Astrocyte (in vitro differentiated cells and primary cell): ENCODE measurements around the gene CDC42BPA. TPM values are rescaled to one million over a fixed set of nuclear protein-coding genes. Genes with fewer than 3 reads are reported as not detected.

Source experiments
- DNase-seq: peaks from one replicate; pipeline ENCODE4 v3.0.0-alpha.2; 2010; ENCODE audit warnings: low read depth
- FAIRE-seq: peaks from 2 replicates; lab custom pipeline; 2011; peaks lifted over from hg19 to GRCh38; lab: Jason Lieb, UNC
- H2AFZ ChIP-seq: 2 replicates; pipeline ENCODE4 v1.6.0; 2012; ENCODE audit warnings: low read depth, low read length, inconsistent platforms
- H3K27ac ChIP-seq: 2 replicates; pipeline ENCODE4 v1.5.1; 2011; ENCODE audit warnings: low read depth, low read length, inconsistent platforms
- H3K27me3 ChIP-seq: 2 replicates; pipeline ENCODE4 v1.6.0; 2011; ENCODE audit warnings: low read length, inconsistent platforms; ENCODE audit not compliant: insufficient read depth
- H3K36me3 ChIP-seq: 2 replicates; pipeline ENCODE4 v1.5.1; 2011; ENCODE audit warnings: low read length, inconsistent platforms; ENCODE audit not compliant: insufficient read depth
- H3K4me1 ChIP-seq: 2 replicates; pipeline ENCODE4 v1.5.1; 2011; ENCODE audit warnings: low read length, inconsistent platforms; ENCODE audit not compliant: insufficient read depth
- H3K4me2 ChIP-seq: 2 replicates; pipeline ENCODE4 v1.6.0; 2012; ENCODE audit warnings: low read length, inconsistent platforms
- H3K4me3 ChIP-seq: 2 replicates; pipeline ENCODE4 v1.5.1; 2011; ENCODE audit warnings: low read depth, mild to moderate bottlenecking, low read length, inconsistent platforms; ENCODE audit not compliant: insufficient read depth
- H3K79me2 ChIP-seq: 2 replicates; pipeline ENCODE4 v1.6.0; 2012; ENCODE audit warnings: mild to moderate bottlenecking, low read length, inconsistent platforms; ENCODE audit not compliant: insufficient read depth
- H3K9ac ChIP-seq: 2 replicates; pipeline ENCODE4 v1.6.0; 2012; ENCODE audit warnings: mild to moderate bottlenecking, low read length, inconsistent platforms
- H3K9me3 ChIP-seq: 2 replicates; pipeline ENCODE4 v1.5.1; 2012; ENCODE audit warnings: low read depth, mild to moderate bottlenecking, low read length, inconsistent platforms; ENCODE audit not compliant: insufficient read depth
- H4K20me1 ChIP-seq: 2 replicates; pipeline ENCODE4 v1.6.0; 2012; ENCODE audit warnings: low read length, inconsistent platforms; ENCODE audit not compliant: insufficient read depth
- H3K27ac Mint-ChIP-seq: one replicate; pipeline ENCODE4 v1.8.0; 2021; ENCODE audit warnings: mild to moderate bottlenecking, mixed read lengths; ENCODE audit not compliant: unreplicated experiment
- H3K27me3 Mint-ChIP-seq: one replicate; pipeline ENCODE4 v1.8.0; 2021; ENCODE audit warnings: low read depth, mixed read lengths; ENCODE audit not compliant: unreplicated experiment
- H3K36me3 Mint-ChIP-seq: one replicate; pipeline ENCODE4 v1.8.0; 2021; ENCODE audit warnings: low read depth, mixed read lengths; ENCODE audit not compliant: unreplicated experiment
- H3K4me1 Mint-ChIP-seq: one replicate; pipeline ENCODE4 v1.8.0; 2021; ENCODE audit warnings: low read depth, mixed read lengths; ENCODE audit not compliant: unreplicated experiment
- H3K4me3 Mint-ChIP-seq: one replicate; pipeline ENCODE4 v1.8.0; 2021; ENCODE audit warnings: mild to moderate bottlenecking, moderate library complexity, mixed read lengths; ENCODE audit not compliant: unreplicated experiment
- H3K9me3 Mint-ChIP-seq: one replicate; pipeline ENCODE4 v1.8.0; 2021; ENCODE audit warnings: mild to moderate bottlenecking, mixed read lengths; ENCODE audit not compliant: unreplicated experiment
- CTCF ChIP-seq: IDR thresholded peaks from 2 replicates; pipeline ENCODE4 v1.5.1; 2011; ENCODE audit warnings: low read depth, mild to moderate bottlenecking, inconsistent platforms, low read length, moderate library complexity; ENCODE audit not compliant: insufficient read depth
- EZH2 ChIP-seq: IDR thresholded peaks from 2 replicates; pipeline ENCODE4 v1.6.1; 2012; ENCODE audit warnings: mild to moderate bottlenecking, low read length, inconsistent platforms; ENCODE audit not compliant: insufficient read depth
- total RNA-seq: library from RNA; stranded (reverse); gene quantifications from 2 replicates; pipeline ENCODE4 v1.2.1, GENCODE V29; 2021

CDC42BPA gene
- total RNA-seq, 1 donor from 2014 or later: 34.5 TPM

GRCh38 chr1:227255086-227255732 is 63.1 kb downstream of the CDC42BPA start:
- H3K9me3 ChIP-seq: no peaks in the 10 kb centered on the region
- H3K36me3 ChIP-seq: no peaks in the 10 kb centered on the region
- Mint-ChIP-seq H3K27ac (no peak overlapping the region), H3K4me1 (no peaks in the 10 kb centered on the region), H3K36me3 (peaks cover 2% of the 10 kb centered on the region), H3K27me3 (no peaks in the 10 kb centered on the region), H3K4me3 (no peak overlapping the region), H3K9me3 (no peaks in the 10 kb centered on the region)
- no peak overlapping the region for H3K4me3 ChIP-seq
- H4K20me1 ChIP-seq: peaks cover 45% of the 10 kb centered on the region
- H3K9ac ChIP-seq: no peak overlapping the region
- H2AFZ ChIP-seq: no peak overlapping the region
- H3K27ac ChIP-seq: no peak overlapping the region
- H3K4me1 ChIP-seq: no peaks in the 10 kb centered on the region
- FAIRE-seq (no peak), DNase-seq (no peak)
- peaks cover 84% of the 10 kb centered on the region for H3K79me2 ChIP-seq
- H3K4me2 ChIP-seq: no peak overlapping the region
- TF ChIP-seq EZH2 (no peak), CTCF (no peak)
- no peaks in the 10 kb centered on the region for H3K27me3 ChIP-seq

- no peaks in the 10 kb centered on the region for H3K9me3 Mint-ChIP-seq
- TF ChIP-seq EZH2 (no peak), CTCF (no peak)
- no peak overlapping the region for H3K27ac Mint-ChIP-seq
- Histone ChIP-seq H3K4me2 (no peak overlapping the region), H2AFZ (no peak overlapping the region), H3K4me1 (no peaks in the 10 kb centered on the region), H3K9ac (no peak overlapping the region), H3K27me3 (no peaks in the 10 kb centered on the region), H3K27ac (no peak overlapping the region), H3K36me3 (no peaks in the 10 kb centered on the region), H3K9me3 (no peaks in the 10 kb centered on the region), H4K20me1 (peaks cover 32% of the 10 kb centered on the region), H3K4me3 (no peak overlapping the region), H3K79me2 (peaks cover 82% of the 10 kb centered on the region)
- DNase-seq (no peak), FAIRE-seq (no peak)
- H3K4me1 Mint-ChIP-seq: peaks cover 3% of the 10 kb centered on the region
- H3K36me3 Mint-ChIP-seq: peaks cover 2% of the 10 kb centered on the region
- no peaks in the 10 kb centered on the region for H3K27me3 Mint-ChIP-seq
- H3K4me3 Mint-ChIP-seq: no peak overlapping the region
Observed at GRCh38 chr1:227253065-227253464, 65.2 kb downstream of the CDC42BPA start.

- Mint-ChIP-seq H3K27ac (no peak overlapping the region), H3K4me3 (no peak overlapping the region), H3K27me3 (no peaks in the 10 kb centered on the region), H3K4me1 (peaks cover 20% of the 10 kb centered on the region), H3K36me3 (peaks cover 7% of the 10 kb centered on the region), H3K9me3 (no peaks in the 10 kb centered on the region)
- DNase-seq (no peak), FAIRE-seq (no peak)
- H3K36me3 ChIP-seq: no peaks in the 10 kb centered on the region
- no peak overlapping the region for H3K27ac ChIP-seq
- no peaks in the 10 kb centered on the region for H3K27me3 ChIP-seq
- H3K4me3 ChIP-seq: no peak overlapping the region
- no peak overlapping the region for H3K9ac ChIP-seq
- H4K20me1 ChIP-seq: peaks cover 41% of the 10 kb centered on the region
- H2AFZ ChIP-seq: no peak overlapping the region
- H3K79me2 ChIP-seq: peaks cover 85% of the 10 kb centered on the region
- H3K9me3 ChIP-seq: no peaks in the 10 kb centered on the region
- H3K4me1 ChIP-seq: no peaks in the 10 kb centered on the region
- H3K4me2 ChIP-seq: no peak overlapping the region
- TF ChIP-seq CTCF (no peak), EZH2 (no peak)
Observed at GRCh38 chr1:227245613-227246320, 72.5 kb downstream of the CDC42BPA start.
